CD4-positive, alpha-beta T cell treated with Interleukin-2 at 100 ng/mL for 4 hours (primary cell): Measurements from ENCODE around the gene INAFM2.

ENCODE experiments used
- DNase-seq: peaks from one replicate; pipeline ENCODE4 v3.0.0-alpha.2; 2020; ENCODE audit warnings: low spot score

Gene INAFM2

DNA sequence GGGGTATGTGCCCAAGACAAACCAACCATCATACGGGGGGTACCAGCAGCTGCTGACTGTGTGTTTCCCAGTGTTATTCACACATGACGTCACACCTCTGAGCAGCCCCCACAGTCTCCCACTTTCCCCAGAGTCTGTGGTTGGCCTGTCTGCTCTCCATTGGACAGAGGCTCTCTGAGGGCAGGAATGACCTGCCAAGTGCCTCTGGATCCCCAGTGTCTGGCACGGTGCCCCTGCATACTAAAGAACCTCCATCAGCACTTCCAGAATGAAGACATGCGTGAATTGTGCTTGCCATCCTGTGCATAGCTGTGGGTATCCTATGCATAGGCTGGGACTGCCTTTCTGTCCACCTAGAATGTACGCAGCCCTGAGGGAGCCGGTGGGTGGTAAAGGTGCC, 20.7 kb downstream of the INAFM2 start:
- DNase-seq, result no peak

DNA sequence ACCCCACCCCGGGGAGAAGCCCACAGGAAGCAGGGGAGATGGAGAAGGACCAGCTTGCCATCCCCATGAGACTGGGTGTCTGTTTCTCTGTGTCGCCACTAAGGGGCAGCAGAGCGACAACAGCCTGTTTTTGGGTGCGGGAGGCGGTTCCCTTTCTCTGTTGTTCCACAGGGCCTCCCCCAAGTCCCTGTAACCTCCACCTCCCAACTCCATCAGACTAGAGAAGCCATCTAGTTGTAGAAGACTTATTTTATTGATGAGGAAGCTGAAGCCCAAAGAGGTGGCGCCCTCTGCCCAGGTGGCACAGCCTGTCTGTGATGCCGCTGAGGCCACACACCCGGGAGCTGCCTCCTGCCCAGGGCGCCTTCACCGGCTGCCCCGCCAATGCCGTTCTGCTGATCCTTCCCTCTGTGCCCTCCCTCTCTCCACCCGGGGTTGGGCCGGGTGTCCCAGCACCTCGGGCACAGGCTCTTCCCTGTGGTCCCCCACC, 21.2 kb downstream of the INAFM2 start:
- peak; percentile 74 for DNase-seq

DNA sequence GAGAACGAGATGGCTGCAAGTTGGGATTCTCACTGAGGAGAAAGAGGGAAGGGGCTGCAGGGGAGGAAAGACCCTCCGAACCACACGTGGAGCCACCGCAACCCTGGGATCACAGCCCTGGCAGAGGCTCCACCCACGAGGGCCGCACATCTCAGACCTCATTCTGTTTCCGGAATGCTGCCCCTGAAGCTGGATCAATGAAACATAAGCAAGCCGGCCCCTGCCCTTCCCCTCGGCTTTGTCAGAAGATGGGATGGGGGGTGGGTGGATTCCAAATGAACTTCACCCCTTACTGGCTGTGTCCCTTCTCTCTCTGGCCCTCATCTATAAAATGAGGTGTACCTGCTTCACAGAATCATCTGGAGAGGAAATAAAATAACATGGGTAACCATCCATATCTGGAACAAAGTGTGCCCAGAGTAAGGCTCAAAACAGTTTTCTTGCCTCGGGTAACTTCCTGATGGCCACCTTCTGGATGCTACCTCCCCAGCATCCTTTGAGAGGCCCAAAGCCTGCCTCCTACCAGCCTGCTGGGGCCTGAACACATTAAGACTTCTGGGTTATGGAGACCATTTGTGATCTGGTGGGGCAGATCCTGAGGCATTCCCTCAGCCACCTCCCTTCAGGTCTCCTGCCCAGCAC, 21.9 kb downstream of the INAFM2 start:
- no peak for DNase-seq

DNA sequence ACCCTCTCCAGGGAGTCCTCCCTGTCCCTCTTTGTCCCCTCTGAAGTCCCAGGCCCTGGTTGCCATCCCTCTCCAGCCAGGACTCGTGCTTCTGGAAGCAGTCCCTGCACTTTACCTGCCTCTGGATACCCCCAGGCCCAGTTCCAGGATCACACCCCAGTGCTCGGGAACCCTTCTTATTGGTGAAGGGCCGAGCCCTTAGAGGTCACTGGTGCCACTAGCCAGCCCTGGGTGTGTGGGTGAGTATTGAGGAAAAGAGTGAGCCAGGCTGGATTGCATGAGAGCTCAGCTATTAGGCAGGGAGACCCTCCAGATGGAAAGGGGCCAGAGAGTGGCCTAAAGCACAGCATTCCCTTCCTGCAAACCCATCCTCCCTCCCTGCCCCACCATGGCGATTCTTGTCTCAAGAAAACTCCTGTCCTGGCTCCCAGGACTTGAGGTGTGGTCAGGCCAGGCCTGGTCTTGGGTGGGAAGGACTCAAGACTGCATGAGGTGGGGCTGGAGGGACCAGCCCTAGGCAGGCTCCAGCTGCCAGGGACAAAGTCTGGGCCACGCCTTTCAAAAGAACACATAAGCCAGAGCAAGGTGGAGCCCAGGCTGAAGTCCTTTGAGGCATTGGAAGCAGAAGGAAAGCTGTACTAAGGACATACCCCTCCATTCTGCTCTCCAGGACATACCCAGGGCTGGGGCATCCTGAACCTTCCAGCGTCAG, 22.5 kb downstream of the INAFM2 start:
- no peak for DNase-seq

DNA sequence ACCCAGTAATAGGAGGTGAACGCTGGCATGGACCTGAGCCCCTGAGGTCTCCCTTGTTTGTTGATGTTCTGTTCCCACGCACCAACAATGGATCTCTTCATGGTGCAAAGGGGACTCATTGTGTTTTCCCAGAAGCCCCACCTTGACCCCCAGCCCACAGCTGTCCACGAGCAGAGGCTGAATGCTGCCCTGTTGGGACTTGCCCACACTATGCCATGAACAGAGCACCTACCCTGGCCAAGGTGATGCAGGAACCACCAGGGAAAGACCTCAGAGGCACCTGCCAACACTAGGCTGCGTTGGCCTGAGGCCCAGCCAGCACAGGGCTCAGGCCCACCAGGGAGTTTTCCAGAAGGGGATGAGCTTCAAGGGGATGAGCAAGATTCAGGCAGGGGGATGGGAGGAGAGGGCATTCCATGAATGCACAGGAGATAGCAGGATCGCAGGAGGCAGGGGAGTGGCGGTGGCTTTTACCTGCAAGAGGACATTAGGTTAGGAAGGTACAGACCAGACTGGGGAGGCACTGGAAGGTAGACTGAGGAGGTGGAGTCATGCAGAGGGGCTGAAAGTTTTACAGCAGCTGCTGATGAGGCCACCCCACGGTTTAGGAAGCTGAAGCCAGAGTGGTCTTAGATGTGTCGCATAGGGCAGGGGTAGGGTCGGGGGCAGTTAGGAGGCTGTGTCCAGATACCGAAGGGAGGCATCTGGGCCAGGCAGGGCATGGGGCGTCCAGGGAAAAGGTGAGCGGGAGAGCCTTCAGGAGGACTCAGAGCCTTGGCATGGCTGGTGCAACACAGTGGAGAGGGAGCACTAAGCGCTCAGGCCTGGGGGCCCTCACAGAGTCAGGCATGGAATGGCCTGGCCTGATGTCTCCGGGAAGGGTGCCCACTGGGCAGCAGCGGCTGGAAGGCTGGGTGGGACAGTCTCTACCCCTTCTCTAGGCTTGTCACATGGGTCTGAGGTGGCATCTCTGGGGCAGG, 23.4 kb downstream of the INAFM2 start:
- DNase-seq, result no peak

DNA sequence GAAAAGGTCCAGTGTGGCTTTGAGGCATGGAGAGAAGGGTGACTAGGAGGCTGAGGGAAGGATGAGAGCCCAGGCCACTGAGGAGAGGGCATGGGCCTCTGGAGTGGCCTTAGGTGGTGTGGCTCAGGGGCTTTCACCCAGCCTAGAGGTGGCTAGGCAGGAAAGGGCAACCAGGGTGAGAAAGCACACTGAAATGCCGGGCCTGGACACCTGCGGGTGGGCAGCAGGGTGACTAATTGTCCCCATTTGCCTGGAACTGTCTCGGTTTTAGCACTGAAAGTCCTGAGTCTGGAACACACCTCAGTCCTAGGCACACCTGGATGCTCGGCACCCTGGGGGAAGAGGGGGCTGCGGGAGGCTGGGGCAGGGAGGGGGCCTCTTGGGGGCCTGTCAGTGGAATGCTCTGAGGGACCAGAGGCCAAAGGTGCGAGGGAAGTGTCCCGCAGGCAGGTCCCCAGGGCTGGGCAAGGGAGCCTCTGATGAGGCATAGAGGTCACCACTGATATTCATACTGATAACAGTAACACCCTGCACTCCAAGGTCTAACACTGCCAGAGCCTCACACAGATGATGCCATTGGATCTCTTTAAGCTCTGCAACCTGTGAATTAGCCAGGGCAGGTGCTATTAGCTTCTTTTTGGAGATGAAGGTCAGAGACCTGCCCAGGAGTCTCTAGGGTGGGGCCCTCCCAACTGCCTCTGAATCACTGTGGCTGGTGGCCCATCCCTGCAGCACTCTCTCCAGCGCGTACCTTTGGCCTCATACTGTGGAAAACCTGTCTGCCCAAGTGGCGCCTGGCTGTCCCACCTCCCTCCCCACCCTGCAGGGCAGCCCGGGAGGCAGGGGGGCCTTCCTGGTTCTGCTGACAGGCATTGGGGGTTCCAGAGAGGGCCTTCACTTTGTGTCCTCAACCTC, 24.3 kb downstream of the INAFM2 start:
- DNase-seq, result no peak

DNA sequence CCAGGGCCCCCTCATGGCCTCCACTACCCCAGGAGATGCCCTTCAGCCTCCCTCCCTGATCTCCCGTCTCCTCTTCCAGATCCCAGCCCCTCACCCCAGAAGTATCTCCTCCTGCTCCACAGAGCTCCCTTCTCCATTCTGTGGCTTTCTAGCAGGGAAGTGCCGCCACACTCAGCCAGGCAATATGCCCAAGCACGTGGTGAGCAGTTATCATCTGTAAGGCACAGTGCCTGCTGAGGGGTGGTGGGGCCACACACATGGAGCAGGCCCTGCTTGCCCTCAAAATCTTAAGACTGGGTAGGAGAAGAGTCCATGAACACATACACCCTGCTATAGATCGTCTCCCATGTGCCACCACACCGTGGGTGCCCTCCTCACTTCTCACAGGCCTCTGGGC, 25.0 kb downstream of the INAFM2 start:
- no peak for DNase-seq

DNA sequence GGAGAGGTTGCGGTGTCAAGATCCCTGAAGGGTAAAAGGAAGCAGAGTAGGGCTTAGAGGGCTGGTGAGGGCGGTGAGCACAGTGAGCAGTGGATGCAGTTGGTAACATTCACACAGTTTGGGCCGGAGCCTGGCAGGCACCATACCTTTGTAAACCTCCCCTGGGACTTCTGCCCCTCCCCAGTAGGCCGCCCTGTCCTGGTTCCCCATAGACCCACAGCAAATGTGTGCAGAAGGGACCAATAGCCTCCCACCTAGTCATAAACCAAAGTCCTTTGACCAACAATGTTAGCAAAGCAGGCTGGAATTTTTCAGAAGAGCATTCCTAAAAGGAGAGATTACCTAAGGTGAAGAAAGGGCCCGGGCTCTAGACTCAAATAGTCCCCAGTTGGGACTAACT, 25.7 kb downstream of the INAFM2 start:
- no peak for DNase-seq

DNA sequence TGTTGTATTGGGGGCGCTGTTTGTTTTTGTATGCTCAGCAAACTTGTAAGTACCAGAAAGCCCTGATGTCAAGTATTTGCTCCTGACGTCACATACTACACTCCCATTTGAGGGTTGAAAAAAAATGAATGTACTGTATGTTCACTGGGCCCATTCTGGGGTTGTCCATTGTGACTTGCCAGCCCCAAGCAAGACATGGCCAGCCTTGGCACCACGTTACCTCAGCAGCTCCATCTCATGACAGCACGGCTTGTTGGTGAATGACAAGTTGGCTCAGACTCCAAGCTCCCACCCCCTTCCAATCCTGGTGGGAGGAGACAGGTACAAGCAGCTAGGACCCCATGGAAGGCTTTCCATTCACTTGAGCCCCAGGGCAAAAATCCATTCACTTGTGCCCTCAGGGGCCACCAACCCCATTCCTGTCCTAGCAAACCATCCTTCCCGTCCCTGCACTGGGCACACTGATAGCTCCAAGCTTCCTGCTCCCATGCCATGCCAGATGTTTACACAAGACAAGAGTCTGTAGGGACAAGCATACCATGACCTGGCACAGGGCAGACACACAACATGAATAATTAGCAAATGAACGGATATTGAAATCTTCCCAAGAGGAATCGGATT, 28.9 kb downstream of the INAFM2 start:
- no peak for DNase-seq

DNA sequence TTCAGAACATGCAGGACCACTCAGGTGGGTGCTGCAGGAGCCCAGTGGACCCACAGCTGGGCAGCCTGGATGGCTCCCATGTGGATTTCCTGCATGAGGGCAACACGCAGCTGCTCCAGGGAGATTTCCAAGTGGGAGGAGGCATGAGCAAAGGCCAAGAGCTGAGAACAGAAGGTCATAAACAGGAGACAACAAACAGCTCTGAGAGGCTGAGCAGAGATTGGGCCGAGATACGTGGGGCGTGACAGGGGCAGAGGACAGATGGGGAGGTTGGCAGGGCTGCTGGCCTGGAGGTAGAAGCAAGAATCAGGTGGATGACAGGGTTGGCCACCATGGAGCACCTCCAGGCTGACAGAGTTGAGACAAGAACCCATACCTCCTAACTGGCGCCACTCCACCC, 30.2 kb downstream of the INAFM2 start:
- DNase-seq, result no peak

DNA sequence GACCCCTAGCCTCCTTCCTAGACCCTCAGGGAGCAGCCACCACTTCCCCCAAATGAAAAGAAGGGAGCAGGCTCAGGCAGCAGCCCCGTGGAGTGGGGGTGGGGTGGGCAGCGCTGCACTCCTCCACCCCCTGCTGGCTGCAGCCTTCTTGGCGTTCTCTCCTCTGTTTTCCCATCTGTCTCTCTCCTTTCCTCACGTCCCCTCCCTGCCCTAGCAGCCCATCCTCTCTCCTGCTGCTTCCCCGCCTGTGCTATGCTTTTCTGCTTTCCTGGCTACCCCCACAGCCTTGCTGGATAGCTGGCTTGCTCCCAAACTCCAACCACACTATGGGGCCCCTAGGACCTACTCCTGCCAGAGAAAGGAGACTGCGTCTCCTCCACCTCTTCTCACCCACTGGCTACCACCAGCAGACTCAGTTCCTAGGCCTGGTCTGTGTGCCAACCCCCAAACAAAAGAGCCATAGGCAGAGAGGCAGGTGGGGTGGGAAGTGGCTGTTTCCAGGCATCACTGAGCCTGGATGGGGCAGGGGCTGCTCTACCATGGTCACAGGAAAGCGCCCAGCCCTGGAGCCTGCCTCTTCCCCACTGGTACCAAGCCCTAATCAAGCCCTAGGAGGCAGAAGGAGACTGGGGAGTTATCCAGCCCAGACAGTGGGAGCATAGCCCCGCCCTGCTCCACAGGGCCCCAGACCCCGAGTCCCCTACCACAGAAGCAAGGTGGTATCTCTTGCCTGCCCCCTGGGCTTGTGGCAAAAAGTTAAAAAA, 31.1 kb downstream of the INAFM2 start:
- no peak for DNase-seq

DNA sequence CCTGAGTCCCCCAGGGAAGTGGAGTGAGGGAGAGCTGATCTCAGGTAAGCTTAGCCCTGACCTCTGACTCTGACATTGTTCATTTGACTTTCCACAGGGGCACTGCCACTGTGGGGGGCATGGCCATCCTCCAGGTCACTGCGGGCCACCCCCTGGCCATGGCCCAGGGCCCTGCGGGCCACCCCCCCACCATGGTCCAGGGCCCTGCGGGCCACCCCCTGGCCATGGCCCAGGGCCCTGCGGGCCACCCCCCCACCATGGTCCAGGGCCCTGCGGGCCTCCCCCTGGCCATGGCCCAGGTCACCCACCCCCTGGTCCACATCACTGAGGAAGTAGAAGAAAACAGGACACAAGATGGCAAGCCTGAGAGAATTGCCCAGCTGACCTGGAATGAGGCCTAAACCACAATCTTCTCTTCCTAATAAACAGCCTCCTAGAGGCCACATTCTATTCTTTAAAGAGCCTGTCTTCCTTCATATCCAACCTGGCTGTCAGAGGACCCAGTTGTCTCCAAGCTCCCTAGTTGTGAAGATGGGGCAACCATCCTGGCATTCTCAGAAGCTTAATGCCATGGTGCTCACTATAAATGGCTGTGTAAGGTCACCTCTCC, 32.6 kb downstream of the INAFM2 start:
- DNase-seq, result no peak

DNA sequence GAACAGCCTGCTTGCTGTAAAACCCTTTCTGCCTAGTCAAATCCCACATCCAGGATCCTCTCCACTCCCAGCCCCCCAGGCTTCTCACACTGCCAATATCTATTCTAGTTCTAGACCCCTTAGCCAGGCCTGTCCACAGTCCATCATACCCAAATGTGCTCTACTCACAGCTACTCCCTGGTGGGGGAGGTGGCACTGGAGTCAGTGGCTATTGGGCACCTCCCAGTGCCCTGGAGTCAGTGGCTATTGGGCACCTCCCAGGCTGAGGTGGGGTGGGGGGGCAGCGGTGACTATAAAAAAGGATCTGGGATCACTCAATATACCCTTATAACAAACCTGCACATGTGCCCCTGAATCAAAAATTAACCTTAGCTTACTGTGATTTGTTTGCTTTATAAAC, 33.8 kb downstream of the INAFM2 start:
- DNase-seq, result no peak

DNA sequence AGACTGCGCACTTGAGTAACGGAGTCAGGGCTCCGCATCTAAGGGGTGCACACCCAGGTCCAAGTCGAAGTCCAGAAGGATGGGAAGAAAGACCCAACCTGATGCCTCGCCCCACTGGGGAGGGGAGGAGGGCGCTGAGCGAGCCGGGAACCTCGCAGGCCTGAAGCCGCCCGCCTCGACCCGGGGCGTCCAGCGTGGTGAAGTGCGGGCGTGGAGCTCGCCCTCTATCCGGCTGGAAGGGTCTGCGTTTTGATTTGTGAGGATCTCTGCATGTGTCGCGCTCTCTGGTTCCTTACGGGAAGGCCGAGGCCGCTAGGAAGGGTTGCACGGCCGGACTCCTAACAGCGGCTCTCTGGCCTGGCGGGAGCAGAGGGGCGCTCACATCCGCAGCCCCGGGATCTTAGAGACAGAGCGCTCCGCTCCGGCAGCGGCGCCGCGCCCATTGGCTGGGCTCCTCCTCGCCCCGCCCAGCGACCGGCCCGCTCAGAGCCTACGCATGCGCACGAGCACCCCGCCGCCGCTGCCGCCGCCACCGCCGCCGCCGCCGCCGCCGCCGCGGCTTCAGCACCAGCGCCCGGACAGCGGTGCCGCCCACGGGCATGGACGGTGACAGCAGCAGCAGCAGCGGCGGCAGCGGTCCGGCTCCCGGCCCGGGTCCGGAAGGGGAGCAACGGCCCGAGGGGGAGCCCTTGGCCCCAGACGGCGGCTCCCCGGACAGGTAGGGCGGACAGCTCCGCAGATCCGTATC, 34.4 kb downstream of the INAFM2 start, which contains the start of gene DISP2:
TSS of gene DISP2 (plus strand) at position 497 of the 748 bp plus-strand sequence. CDS start at position 600, 103 bp downstream.
- peak; percentile 88 for DNase-seq

DNA sequence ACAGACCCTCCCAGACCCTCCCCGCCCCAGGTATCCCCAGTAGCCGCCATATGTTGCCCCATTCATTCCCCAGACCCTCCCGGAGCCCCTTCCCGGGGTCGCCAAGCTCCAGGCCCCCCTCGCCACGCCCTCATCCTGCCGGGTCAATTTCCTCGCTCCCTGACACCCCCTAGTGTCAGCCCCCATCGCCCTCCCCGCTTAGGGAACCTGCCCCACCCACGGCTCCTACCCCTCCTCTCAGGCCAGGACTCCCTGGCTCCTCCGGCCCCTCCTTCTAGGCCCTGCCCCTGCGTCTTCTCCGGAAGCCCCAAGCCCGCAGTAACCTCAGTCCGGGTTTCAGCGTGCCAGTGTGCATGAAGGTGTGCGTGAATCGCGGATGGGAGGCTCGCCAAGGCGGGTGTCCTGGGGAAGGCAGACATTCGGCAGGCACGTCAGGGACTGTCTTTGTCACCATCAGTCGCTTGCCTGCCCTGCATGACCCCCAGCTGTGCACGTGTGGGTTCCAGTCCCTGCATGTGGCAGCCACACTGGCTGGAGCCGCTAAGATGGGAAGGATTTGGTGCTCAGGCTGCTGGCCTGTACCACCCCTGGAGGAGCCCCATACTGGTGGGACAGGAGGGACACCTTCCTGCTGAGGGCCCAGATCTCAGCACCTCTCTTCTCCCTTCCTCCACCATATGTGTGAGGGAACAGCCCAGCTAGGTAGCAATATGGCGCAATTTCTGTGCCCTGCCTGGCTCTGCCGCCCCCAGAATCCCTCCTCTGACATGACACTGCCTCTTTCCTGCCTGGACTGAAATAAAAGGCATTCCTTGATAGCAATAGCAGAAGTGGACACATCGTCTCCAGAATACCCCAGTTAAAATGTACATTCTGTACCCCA, 35.2 kb downstream of the INAFM2 start:
- DNase-seq, result peak; percentile 12

DNA sequence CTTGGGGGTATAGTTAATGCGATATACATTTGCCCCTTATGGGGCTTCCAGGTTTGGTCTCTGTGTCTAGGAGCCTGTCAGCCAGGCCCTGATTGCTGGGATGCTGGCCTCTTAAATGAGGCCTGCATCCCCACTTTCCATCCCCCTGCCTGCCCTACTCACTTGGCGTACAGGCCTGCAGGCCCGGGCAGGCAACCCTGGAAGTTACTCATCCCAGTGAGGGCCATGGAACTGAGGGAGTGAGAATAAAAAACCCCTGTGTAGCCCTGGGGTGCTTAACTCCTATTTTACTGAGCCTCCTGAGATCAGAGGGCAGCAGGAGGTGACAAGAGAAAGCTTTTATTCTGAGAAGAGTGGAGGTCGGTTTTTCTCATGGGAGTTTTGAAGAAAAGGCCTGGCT, 36.5 kb downstream of the INAFM2 start:
- no peak for DNase-seq

DNA sequence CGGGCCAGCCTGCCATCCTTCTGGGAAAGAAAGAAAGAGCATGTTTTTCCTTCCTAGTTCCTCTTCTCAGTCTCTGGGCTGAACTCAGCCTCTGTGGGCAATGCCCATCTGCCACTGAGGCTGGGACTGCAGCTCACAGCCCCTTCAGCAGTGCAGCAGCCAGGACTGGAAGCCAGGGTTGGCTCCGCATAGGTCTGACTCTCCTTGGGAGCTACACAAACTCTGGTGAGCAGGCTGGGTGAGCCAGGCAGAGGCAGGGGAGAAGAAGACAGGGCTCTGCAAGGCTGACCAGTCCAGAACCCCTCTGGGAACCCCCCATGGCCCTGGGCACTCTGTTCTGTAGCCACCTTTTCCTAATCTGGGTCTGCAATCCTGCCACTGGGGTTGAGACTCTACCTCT, 38.1 kb downstream of the INAFM2 start:
- DNase-seq, result no peak

DNA sequence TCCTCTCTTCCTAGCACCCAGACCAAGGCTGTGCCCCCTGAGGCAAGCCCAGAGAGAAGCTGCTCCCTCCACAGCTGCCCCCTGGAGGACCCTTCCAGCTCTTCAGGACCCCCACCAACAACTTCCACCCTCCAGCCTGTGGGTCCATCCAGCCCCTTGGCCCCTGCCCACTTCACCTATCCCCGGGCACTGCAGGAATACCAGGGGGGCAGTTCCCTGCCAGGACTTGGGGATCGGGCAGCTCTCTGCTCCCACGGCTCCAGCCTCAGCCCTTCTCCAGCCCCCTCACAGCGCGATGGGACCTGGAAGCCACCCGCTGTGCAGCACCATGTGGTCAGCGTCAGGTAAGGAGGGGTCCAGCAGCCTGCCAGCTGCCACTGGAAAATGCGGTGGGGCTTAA, 40.1 kb downstream of the INAFM2 start:
- DNase-seq, result no peak
